ENCODE data around the gene INPPL1.
"Not testable (repeated sequence)": the region's sequence is repeated elsewhere in the genome, so short reads cannot be mapped to it uniquely, and the experiment has no call there.

INPPL1 gene, protein sequence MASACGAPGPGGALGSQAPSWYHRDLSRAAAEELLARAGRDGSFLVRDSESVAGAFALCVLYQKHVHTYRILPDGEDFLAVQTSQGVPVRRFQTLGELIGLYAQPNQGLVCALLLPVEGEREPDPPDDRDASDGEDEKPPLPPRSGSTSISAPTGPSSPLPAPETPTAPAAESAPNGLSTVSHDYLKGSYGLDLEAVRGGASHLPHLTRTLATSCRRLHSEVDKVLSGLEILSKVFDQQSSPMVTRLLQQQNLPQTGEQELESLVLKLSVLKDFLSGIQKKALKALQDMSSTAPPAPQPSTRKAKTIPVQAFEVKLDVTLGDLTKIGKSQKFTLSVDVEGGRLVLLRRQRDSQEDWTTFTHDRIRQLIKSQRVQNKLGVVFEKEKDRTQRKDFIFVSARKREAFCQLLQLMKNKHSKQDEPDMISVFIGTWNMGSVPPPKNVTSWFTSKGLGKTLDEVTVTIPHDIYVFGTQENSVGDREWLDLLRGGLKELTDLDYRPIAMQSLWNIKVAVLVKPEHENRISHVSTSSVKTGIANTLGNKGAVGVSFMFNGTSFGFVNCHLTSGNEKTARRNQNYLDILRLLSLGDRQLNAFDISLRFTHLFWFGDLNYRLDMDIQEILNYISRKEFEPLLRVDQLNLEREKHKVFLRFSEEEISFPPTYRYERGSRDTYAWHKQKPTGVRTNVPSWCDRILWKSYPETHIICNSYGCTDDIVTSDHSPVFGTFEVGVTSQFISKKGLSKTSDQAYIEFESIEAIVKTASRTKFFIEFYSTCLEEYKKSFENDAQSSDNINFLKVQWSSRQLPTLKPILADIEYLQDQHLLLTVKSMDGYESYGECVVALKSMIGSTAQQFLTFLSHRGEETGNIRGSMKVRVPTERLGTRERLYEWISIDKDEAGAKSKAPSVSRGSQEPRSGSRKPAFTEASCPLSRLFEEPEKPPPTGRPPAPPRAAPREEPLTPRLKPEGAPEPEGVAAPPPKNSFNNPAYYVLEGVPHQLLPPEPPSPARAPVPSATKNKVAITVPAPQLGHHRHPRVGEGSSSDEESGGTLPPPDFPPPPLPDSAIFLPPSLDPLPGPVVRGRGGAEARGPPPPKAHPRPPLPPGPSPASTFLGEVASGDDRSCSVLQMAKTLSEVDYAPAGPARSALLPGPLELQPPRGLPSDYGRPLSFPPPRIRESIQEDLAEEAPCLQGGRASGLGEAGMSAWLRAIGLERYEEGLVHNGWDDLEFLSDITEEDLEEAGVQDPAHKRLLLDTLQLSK

DNA sequence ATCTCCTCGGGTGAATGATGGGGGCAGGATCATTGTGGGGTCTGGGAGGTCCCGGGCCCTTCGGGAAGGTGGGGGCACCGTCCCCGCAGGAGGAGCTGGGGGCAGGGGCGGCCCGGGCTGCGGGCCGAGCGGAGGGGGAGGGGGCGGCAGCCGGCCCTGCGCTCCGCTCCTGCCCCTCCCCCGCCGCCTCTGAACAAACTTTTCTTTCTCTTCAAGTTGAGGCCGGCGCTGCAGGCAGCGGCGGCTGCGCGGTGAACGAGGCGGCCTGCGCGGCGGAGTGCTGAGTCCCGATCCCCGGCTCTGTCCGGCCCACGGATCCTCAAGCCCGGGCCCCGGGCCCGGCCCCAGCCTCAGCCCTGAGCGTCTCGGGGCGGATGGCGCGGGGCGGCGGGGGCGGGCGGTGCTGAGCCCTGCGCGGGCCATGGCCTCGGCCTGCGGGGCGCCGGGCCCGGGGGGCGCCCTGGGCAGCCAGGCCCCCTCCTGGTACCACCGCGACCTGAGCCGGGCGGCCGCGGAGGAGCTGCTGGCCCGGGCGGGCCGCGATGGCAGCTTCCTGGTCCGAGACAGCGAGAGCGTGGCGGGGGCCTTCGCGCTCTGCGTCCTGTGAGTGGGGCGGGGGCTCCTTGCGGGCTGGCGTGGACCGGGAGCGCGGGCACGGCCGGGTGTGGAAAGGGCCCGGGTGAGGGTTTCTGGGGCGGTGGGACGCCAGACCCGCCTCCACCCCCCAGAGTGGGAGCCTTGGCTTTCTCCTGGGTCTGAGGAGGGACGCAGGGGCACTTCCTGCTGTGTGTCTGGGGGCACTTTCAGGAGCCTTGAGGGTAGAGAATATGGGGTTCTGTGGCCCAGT, at the start of gene INPPL1:
Gene INPPL1, plus strand, starts transcription at position 204 of the 847 bp plus-strand sequence. Its CDS starts 218 bp downstream, at position 422.
- no peak for DNase-seq (ENCODE audit: low read depth in 2 of 2)

DNA sequence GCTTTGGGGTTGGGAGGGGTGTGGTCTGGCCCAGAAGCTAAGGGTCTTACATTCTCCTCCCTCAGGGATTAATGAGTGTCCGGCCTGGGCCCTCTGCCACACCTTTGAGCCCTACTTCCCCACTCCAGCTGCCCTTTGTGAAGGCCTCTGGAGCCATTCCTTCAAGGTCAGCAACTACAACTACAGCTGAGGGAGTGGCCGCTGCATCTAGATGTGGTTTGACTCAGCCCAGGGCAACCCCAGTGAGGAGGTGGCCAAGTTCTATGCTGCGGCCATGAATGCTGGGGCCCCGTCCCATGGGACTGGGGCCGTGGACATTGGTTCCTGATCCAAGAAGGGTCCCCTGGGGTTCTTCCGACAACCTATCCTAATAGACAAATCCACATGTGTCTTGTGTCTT, 46.9 kb upstream of the INPPL1 start:
- DNase-seq (ENCODE audit: low read depth in 2 of 2) = no peak

DNA sequence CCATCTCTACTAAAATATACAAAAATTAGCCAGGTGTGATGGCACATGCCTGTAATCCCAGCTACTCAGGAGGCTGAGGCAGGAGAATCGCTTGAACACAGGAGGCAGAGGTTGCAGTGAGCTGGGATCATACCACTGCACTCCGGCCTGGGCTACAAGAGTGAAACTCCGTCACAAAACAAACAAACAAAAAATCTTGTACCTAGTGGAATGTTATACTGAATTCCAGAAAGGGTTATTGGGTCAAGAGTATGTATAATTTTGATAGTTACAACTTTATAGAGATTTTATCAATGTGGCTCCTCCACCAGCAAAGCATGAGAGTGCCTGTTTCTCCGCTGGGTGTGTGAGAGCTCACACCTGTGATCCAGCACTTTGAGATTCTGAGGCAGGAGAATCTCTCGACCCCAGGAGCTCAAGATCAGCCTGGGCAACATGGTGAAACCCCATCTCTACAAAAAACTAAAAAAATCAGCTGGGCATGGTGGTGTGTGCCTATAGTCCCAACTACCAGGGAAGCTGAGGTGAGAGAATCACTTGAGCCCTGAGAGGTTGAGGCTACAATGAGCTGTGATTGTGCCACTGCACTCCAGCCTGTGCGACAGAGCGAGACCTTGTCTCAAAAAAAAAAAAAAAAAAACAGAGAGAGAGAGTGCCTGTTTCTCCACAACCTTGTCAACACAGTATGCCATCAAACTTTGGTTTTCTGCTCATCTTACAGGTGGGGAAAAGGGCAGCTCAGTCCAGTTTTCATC, 45.3 kb upstream of the INPPL1 start:
- DNase-seq (ENCODE audit: low read depth in 2 of 2) = no peak

DNA sequence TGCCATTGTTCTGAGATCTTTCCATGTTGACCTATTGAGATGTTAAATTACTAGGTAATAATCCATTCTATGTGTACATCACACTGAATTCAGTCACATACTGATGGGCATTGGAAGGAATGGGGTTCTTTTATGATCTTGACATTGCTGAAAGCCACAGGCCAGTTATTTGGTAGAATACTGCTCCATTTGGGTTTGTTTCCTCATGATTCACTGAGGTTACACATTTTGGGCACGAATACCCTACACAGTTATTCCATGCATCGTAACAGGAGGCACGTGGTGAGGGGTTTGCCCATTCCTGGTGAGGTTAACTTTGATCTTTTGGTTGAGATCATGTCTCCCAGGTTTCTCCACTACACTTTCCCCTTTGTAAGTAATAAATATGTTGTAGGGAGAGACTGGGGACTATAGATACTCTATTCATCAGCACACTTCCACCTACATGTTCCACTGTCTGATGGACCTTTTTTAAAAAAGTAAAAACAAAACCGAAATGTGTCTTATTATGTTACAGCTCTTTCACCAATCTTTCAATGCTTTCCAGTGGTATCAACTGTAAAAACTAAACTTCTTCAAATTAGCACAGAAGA, 44.7 kb upstream of the INPPL1 start:
- no peak for DNase-seq (ENCODE audit: low read depth in 2 of 2)

DNA sequence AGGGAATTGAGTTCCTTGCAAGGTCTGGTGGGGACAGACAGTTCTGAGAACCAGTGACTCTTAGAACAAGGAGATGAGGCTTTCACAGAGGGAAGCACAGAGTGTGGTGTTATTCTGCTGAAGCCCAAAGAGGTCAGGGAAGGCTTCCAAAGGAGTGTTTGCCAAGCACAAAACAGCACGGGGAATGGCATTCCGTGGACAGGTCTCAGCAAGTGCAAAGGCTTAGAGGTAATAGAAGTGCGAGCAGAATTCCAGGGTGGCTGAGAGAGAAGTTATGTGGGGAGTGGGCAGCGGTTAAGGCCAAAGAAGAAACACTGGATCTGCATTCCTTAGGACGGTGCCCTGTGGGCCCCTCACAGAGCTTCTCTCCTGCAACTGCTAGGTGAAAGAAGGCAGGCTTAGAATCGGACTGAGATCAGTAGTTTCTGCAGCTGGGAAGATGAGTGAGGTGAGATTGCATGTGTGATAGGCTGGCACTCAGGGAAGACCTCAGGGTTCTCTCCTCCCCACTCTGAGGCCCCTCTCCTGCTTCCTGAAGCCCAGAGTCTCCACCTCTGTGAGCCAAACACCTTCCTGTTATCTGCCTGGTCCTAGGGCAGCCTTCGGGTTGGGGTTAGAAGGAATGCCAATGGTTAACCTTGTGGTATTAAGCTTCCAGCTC, 43.5 kb upstream of the INPPL1 start:
- not testable (repeated sequence) for DNase-seq (ENCODE audit: low read depth in 2 of 2)

DNA sequence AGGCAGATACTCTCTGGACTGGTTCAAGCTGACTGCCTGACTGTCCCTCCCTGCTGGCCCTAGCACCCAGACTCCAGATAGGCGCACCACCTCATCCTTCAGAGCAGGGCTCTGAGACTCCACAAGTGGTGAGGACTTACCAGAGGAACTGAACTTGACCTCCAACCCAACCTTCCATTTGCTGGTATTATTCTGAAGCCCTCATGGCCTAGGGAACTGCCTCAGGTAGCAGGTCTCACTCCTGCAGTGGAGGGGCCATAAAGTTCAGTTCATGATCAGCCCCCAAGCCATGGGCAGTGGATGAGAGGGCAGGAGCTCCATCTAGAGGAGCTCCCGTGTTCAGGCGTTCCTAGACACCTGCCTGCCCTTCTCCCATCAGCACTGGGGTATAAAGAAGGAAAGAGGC, 43.0 kb upstream of the INPPL1 start:
- not testable (repeated sequence) for DNase-seq (ENCODE audit: low read depth in 2 of 2)

DNA sequence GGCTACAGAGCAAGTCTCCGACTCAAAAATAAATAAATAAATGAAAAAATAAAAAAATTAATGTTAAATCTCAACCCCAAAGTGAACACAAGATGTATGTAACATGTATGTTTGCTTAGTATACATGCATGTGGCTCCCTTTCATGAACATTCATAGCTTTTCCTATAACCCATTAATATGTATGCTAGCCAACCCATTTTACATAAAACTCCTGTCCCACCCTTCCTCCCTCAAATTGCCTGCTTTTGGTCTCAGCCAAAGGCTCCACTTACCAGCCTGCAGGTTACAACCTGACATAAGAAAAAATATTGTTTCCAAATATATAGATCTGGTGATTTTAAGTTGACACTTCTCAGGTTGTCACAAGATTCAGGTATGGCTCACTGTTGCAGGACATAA, 36.3 kb upstream of the INPPL1 start:
- DNase-seq (ENCODE audit: low read depth in 2 of 2) = no peak

DNA sequence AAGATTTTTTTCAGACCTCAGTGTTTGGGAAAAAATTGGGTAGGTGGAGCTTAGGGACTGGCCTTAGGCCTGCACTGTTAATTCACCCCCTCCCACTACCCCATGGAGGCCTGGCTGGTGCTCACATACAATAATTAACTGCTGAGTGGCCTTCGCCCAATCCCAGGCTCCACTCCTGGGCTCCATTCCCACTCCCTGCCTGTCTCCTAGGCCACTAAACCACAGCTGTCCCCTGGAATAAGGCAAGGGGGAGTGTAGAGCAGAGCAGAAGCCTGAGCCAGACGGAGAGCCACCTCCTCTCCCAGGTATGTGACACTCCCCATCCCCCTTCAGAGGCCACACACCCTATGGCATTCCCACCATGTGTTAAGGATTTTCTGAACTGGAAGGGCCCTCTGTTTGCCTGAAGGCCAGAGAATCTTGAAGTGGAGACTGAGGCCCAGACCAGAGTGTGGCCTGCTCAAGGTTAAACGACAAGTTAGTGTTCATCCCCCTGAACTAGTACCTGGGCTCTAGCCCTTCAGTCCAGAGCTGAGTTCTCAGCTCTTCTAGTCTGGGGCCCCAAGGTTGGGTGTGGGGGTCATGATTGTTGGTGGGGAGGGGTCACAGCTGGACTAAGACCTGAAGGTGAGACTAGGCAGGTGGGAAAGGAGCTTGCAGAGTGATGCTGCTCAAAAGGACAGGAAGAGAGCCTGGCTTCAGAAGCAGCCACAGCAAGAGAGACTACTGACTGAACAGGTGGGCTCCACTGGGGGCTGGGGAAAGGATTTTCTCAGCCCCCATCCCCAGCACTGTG, 34.9 kb upstream of the INPPL1 start:
- no peak for DNase-seq (ENCODE audit: low read depth in 2 of 2)

DNA sequence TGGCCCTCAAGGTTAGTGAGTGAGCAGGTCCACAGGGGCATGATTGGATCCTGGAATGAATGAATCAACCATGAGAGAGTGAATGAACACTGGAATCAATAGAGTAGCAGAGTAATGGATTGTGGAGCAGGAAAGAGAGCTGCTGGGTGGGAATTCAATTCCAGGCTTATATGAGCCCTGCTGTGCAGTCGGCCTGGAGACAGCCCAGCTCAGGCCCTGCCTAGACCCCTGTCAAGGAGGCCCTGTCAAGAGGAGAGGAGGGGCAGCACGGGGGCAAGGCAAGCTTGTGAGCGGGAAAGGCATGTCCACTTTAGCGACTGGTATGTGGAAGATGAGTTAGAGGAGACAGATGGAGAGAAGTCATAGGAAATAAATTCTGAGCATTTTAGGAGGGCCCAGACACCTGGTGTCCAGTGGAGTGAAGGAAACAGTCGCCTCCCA, 33.9 kb upstream of the INPPL1 start:
- DNase-seq (ENCODE audit: low read depth in 2 of 2) = no peak

DNA sequence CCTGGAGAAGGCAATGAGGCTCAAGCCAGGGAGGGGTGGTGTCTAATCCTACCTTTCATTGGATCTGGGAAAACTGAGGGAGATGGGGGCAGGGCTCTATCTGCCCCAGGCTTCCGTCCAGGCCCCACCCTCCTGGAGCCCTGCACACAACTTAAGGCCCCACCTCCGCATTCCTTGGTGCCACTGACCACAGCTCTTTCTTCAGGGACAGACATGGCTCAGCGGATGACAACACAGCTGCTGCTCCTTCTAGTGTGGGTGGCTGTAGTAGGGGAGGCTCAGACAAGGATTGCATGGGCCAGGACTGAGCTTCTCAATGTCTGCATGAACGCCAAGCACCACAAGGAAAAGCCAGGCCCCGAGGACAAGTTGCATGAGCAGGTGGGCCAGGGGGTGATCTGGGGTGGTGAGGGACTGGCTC, 32.6 kb upstream of the INPPL1 start, which contains the start of gene FOLR1:
Gene FOLR1, plus strand, starts transcription at position 180 of the 421 bp plus-strand sequence. Its CDS starts 34 bp downstream, at position 214.
- no peak for DNase-seq (ENCODE audit: low read depth in 2 of 2)

DNA sequence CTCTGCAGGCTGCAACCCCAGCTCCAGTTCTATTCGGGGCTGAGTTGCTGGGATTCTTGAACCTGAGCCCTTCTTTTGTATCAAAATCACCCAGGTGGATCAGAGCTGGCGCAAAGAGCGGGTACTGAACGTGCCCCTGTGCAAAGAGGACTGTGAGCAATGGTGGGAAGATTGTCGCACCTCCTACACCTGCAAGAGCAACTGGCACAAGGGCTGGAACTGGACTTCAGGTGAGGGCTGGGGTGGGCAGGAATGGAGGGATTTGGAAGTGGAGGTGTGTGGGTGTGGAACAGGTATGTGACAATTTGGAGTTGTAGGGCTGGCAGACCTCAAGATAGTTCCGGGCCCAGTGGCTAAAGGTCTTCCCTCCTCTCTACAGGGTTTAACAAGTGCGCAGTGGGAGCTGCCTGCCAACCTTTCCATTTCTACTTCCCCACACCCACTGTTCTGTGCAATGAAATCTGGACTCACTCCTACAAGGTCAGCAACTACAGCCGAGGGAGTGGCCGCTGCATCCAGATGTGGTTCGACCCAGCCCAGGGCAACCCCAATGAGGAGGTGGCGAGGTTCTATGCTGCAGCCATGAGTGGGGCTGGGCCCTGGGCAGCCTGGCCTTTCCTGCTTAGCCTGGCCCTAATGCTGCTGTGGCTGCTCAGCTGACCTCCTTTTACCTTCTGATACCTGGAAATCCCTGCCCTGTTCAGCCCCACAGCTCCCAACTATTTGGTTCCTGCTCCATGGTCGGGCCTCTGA, 28.9 kb upstream of the INPPL1 start:
- no peak for DNase-seq (ENCODE audit: low read depth in 2 of 2)

DNA sequence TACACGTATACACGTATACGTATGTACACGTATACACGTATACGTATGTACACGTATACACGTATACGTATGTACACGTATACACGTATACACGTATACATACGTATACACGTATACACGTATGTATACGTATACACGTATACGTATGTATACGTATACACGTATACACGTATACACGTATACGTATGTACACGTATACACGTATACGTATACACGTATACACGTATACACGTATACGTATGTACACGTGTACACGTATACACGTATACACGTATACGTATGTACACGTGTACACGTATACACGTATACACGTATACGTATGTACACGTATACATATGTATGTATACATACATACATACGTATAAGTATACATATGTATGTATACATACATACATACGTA, 23.1 kb upstream of the INPPL1 start:
- DNase-seq (ENCODE audit: low read depth in 2 of 2) = not testable (repeated sequence)

DNA sequence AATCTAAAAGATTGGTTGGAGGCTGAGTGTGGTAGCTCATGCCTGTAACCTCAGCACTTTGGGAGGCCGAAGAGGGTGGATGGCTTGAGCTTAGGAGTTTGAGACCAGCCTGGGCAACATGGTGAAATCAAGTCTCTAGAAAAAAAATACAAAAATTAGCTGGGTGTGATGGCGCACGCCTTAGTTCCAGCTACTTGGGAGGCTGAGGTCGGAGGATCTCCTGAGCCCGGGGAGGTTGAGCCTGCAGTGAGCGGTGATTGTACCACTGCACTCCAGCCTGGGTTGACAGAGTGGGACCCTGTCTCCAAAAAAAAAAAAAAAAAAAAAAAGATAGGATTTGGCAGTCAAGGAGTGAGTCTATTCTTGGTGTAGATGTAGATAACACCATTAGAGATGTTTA, 22.0 kb upstream of the INPPL1 start:
- DNase-seq (ENCODE audit: low read depth in 2 of 2) = no peak

DNA sequence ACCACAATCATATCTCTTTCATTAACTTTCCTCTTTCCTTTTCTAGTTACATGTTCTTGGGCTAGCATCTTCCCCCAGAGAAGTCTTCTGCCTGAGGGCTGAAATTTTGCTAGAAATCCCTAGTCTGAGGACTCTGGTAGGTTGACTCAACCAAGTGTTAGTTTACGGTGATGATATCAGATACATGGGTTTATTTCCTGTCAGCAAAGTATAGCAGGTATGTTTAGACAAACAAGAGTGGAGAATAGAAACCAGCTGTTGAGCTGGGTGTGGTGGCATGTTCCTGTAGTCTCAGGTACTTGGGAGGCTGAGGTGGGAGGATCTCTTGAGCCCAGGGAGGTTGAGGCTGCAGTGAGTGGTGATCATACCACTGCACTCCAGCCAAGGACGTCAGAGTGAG, 21.4 kb upstream of the INPPL1 start:
- DNase-seq (ENCODE audit: low read depth in 2 of 2) = no peak

DNA sequence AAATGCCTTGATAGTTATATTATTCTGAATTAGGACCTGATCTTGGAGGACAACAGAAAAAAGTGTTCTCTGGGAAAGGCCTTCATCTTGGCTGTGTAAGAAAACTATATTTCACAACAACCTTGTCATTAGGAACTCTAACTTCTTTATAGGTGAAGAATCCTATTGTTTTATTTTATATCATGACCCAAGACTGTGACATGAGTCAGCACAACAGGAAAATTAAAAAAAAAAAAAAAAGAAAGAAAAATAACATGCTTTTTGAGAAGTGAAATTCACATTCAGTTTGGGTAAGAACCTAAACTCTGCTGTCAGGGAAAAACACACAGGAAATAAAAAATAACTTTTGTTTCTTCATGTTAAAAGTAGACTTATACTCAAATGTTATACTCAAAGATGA, 19.7 kb upstream of the INPPL1 start:
- DNase-seq (ENCODE audit: low read depth in 2 of 2) = no peak

DNA sequence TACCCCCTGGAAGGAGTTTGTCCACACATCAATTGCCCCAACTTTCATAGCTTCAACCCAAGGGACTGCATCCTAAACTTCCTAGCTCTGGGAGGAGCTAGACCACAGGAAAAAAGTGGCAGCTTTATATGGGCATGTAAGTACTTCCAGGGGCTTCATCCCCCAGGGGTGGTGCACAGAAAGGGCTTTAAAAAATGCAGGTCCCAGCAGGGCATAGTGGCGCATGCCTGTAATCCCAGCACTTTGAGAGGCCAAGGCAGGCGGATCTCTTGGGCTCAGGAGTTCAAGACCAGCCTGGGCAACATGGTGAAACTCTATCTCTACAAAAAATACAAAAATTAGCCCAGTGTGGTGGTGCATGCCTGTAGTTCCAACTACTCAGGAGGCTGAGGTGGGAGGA, 17.8 kb upstream of the INPPL1 start:
- DNase-seq (ENCODE audit: low read depth in 2 of 2) = not testable (repeated sequence)

DNA sequence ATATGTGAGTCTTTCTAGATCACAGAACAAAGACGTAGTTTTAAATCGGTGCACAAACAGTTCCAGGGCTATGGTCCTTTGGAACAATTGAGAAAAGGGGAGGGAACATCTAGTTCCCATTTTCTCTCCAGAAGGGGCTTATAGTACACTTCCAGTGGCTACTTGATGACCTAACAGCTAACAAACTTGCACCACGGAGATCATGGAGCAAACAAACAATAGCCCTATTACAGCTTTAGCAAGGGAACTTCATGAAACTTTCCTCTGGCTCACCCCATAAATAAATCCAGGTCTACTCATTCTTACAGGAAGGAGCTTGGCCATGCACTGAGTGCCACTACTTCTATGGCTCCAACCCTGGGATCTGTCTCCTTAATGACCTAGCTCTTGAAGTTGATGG, 16.3 kb upstream of the INPPL1 start:
- DNase-seq (ENCODE audit: low read depth in 2 of 2) = no peak

DNA sequence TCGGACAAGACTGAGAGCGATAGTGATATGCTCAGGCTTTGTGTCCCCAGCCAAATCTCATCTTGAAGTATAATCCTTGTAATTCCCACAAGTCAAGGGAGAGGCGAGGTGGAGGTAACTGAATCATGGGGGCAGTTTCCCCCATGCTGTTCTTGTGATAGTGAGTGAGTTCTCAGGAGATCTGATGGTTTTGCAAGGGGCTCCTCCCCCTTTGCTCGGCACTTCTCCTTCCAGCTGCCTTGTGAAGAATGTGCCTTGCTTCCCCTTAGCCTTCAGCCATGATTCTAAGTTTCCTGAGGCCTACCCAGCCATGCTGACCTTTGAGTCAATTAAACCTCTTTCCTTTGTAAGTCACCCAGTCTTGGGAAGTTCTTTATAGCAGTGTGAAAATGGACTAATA, 15.5 kb upstream of the INPPL1 start:
- DNase-seq (ENCODE audit: low read depth in 2 of 2) = no peak
